ENCODE measurements around the gene PRRG4. TPM values are rescaled to one million over a fixed set of nuclear protein-coding genes. Genes with fewer than 3 reads are reported as not detected.

Gene PRRG4
- total and polyA plus RNA-seq, 2 of the 4 experiments (the other 2 are of a cell fraction): not detected

- Histone ChIP-seq H2AK5ac (ENCODE audit: low read depth, low read length) (no peak overlapping the region), H3K18ac (ENCODE audit: low read depth, low read length) (no peak overlapping the region), H3K4ac (ENCODE audit: low read depth, low read length) (no peak overlapping the region), H3K4me1 (ENCODE audit: control insufficient read depth, insufficient read depth, low read length) (no peaks in the 10 kb centered on the region), H4K8ac (ENCODE audit: low read depth in 2 of 2, low read length in 2 of 2) (no peak overlapping the region), H3K27me3 (ENCODE audit: control insufficient read depth, insufficient read depth, low read length) (peaks cover 3% of the 10 kb centered on the region; the same call in 1 of the 2 replicates), H2AFZ (replicated peaks; ENCODE audit: low read length, poor library complexity) (no peak overlapping the region), H4K91ac (ENCODE audit: insufficient read depth, low read depth, low read length) (no peak overlapping the region), H3K56ac (ENCODE audit: extremely low read depth, insufficient read depth, low read length) (no peak overlapping the region), H2AK9ac (replicated peaks; ENCODE audit: low read depth, low read length, poor library complexity) (no peak overlapping the region), H3K14ac (replicated peaks; ENCODE audit: low read depth, low read length) (no peak overlapping the region), H2BK5ac (ENCODE audit: low read depth, low read length, poor library complexity, severe bottlenecking) (no peak overlapping the region), H3K4me2 (ENCODE audit: low read depth, low read length) (no peak overlapping the region), H3K36me3 (ENCODE audit: control insufficient read depth, insufficient read depth, low read length) (no peaks in the 10 kb centered on the region), H2BK15ac (ENCODE audit: low read depth, low read length) (no peak overlapping the region), H3K27ac (ENCODE audit: insufficient read depth, low read length) (no peak overlapping the region), H3K9me1 (ENCODE audit: insufficient read depth, low read length) (no peaks in the 10 kb centered on the region), H2BK120ac (ENCODE audit: low read depth, low read length) (no peak overlapping the region), H4K5ac (ENCODE audit: low read depth, low read length) (no peak overlapping the region), H3K9me3 (ENCODE audit: control insufficient read depth, insufficient read depth, low read length) (no peaks in the 10 kb centered on the region), H2BK20ac (ENCODE audit: low read depth, low read length) (no peak overlapping the region), H3K23ac (ENCODE audit: low read depth, low read length) (no peak overlapping the region), H3K79me1 (ENCODE audit: low read depth in 1 of 2, low read length in 2 of 2) (no peaks in the 10 kb centered on the region), H3K9ac (ENCODE audit: low read depth, low read length) (no peak overlapping the region), H3K4me3 (ENCODE audit: insufficient read depth, low read depth, low read length) (no peak overlapping the region), H4K20me1 (ENCODE audit: insufficient read depth, low read length) (no peaks in the 10 kb centered on the region)
- TF ChIP-seq SMC3 (IDR thresholded peaks at IDR 0.05; ENCODE audit: low read depth, low read length) (no peak), MAFK (IDR thresholded peaks at IDR 0.05; ENCODE audit: low read depth, low read length) (peak; percentile 29; the same call in 1 of the 2 replicates)
- intact Hi-C loops (cut with micrococcal nuclease) (no loop called here), in situ Hi-C loops (cut with MboI; ENCODE audit: low sequenced_read_pairs) (loop anchor here (25.0 kb wide), 1 partner anchor 118 kb away; no protein-coding TSS in a partner anchor), dilution Hi-C loops (cut with HindIII; ENCODE audit: low sequenced_read_pairs, unreplicated experiment) (no loop called here)
- ChIA-PET CTCF (no interaction called here), POLR2A (ENCODE audit: unreplicated experiment) (no interaction called here)
- ATAC-seq (ENCODE audit: low read depth) (no peak), DNase-seq (no peak)
- BruUV-seq (replicated peaks): no TSS peak
- WGBS, 2 experiments (ENCODE audit: extremely low coverage in 2 of 2, insufficient read length in 1 of 2): no CpG with 5 or more reads among the region's 2 CpGs
These were observed 10.5 kb upstream of the PRRG4 start for GRCh38 chr11:32819187-32819586.

All from IMR-90 (cell line).